Mucosa of rectum (tissue), 2 donors: ENCODE data around the gene DCAF17.
"Not testable (repeated sequence)": the region's sequence is repeated elsewhere in the genome, so short reads cannot be mapped to it uniquely, and the experiment has no call there.

Experiments
- H3K27ac ChIP-seq, 2 donors: one replicate each; pipeline ENCODE4 v1.7.0; 2013; ENCODE audit warnings: inconsistent platforms in 2 of 2, low read depth in 2 of 2, low read length in 2 of 2
- H3K27me3 ChIP-seq, 2 donors: one replicate each; pipeline ENCODE4 v1.7.0; 2013; ENCODE audit warnings: low read length in 2 of 2; ENCODE audit not compliant: control insufficient read depth in 2 of 2, insufficient read depth in 2 of 2
- H3K36me3 ChIP-seq, 2 donors: one replicate each; pipeline ENCODE4 v1.7.0; 2013; ENCODE audit warnings: low read length in 2 of 2; ENCODE audit not compliant: control insufficient read depth in 2 of 2, insufficient read depth in 2 of 2
- H3K4me1 ChIP-seq, 2 donors: one replicate each; pipeline ENCODE4 v1.7.0; 2013; ENCODE audit warnings: low read length in 2 of 2, mild to moderate bottlenecking in 1 of 2; ENCODE audit not compliant: control insufficient read depth in 2 of 2, insufficient read depth in 2 of 2
- H3K4me3 ChIP-seq, 2 donors: one replicate each; pipeline ENCODE4 v1.7.0; 2013; ENCODE audit warnings: low read length in 2 of 2
- H3K9ac ChIP-seq, 2 donors: one replicate each; pipeline ENCODE4 v1.7.0; 2013; ENCODE audit warnings: low read length in 2 of 2, low read depth in 1 of 2, mild to moderate bottlenecking in 1 of 2
- H3K9me3 ChIP-seq, 2 donors: one replicate each; pipeline ENCODE4 v1.7.0; 2013; ENCODE audit warnings: low read length in 2 of 2; ENCODE audit not compliant: control insufficient read depth in 2 of 2
- donor health status: healthy.
- donor health status: Normal muscosa, but diverticular disease.

DCAF17 gene

GRCh38 chr2:171482308-171482707, 48.3 kb downstream of the DCAF17 start:
- H3K36me3 ChIP-seq: peaks cover 6 to 11% of the 10 kb centered on the region in 2 donors

GRCh38 chr2:171482877-171483276, 48.9 kb downstream of the DCAF17 start:
- Histone ChIP-seq H3K4me3 (no peak overlapping the region), H3K36me3 (peaks cover 6 to 11% of the 10 kb centered on the region in 2 donors)

More at GRCh38 chr2:171482308-171482707, 48.3 kb downstream of the DCAF17 start:
- H3K4me3 ChIP-seq: no peak overlapping the region
- no peaks in the 10 kb centered on the region for H3K27me3 ChIP-seq
- H3K4me1 ChIP-seq: no peaks in the 10 kb centered on the region
- H3K27ac ChIP-seq: no peak overlapping the region
- no peaks in the 10 kb centered on the region for H3K9me3 ChIP-seq
- no peak overlapping the region for H3K9ac ChIP-seq

GRCh38 chr2:171483793-171484192, 49.8 kb downstream of the DCAF17 start:
- peaks cover 0 to 6% of the 10 kb centered on the region in 2 donors for H3K4me1 ChIP-seq
- H3K27me3 ChIP-seq: no peaks in the 10 kb centered on the region
- no peak overlapping the region for H3K27ac ChIP-seq
- no peak overlapping the region for H3K4me3 ChIP-seq
- no peaks in the 10 kb centered on the region for H3K9me3 ChIP-seq
- no peak overlapping the region for H3K9ac ChIP-seq
- peaks cover 6 to 11% of the 10 kb centered on the region in 2 donors for H3K36me3 ChIP-seq

More at GRCh38 chr2:171482877-171483276, 48.9 kb downstream of the DCAF17 start:
- Histone ChIP-seq H3K9ac (no peak overlapping the region), H3K4me1 (no peaks in the 10 kb centered on the region), H3K27me3 (no peaks in the 10 kb centered on the region), H3K9me3 (no peaks in the 10 kb centered on the region), H3K27ac (no peak overlapping the region)

GRCh38 chr2:171485116-171485515, 51.1 kb downstream of the DCAF17 start:
- Histone ChIP-seq H3K9ac (no peak overlapping the region), H3K4me3 (no peak overlapping the region), H3K36me3 (peaks cover 6 to 8% of the 10 kb centered on the region in 2 donors), H3K9me3 (no peaks in the 10 kb centered on the region), H3K27ac (no peak overlapping the region), H3K4me1 (peaks cover 0 to 8% of the 10 kb centered on the region in 2 donors), H3K27me3 (no peaks in the 10 kb centered on the region)

GRCh38 chr2:171487201-171487600, 53.2 kb downstream of the DCAF17 start:
- H3K9me3 ChIP-seq: no peaks in the 10 kb centered on the region
- no peaks in the 10 kb centered on the region for H3K27me3 ChIP-seq
- H3K36me3 ChIP-seq: peaks cover 0 to 2% of the 10 kb centered on the region in 2 donors
- no peak overlapping the region for H3K27ac ChIP-seq
- H3K9ac ChIP-seq: no peak overlapping the region
- H3K4me3 ChIP-seq: no peak overlapping the region
- peaks cover 0 to 19% of the 10 kb centered on the region in 2 donors for H3K4me1 ChIP-seq

GRCh38 chr2:171487803-171488259, 53.8 kb downstream of the DCAF17 start:
- Histone ChIP-seq H3K36me3 (peaks cover 0 to under 1% of the 10 kb centered on the region in 2 donors), H3K9me3 (no peaks in the 10 kb centered on the region), H3K9ac (no peak overlapping the region), H3K4me1 (peaks cover 0 to 19% of the 10 kb centered on the region in 2 donors), H3K27ac (peak overlapping the region in 1 of 2 donors; percentile 19), H3K4me3 (no peak overlapping the region), H3K27me3 (no peaks in the 10 kb centered on the region)

GRCh38 chr2:171490577-171490976, 56.6 kb downstream of the DCAF17 start:
- Histone ChIP-seq H3K9me3 (no peaks in the 10 kb centered on the region), H3K27ac (peak overlapping the region; percentile 35 to 40), H3K4me3 (no peak overlapping the region), H3K36me3 (no peaks in the 10 kb centered on the region), H3K27me3 (no peaks in the 10 kb centered on the region), H3K9ac (no peak overlapping the region), H3K4me1 (peaks cover 0 to 19% of the 10 kb centered on the region in 2 donors)

- no peaks in the 10 kb centered on the region for H3K36me3 ChIP-seq
- peak overlapping the region in 1 of 2 donors; percentile 35 for H3K27ac ChIP-seq
- no peak overlapping the region for H3K4me3 ChIP-seq
- peaks cover 0 to 19% of the 10 kb centered on the region in 2 donors for H3K4me1 ChIP-seq
- H3K9me3 ChIP-seq: no peaks in the 10 kb centered on the region
- H3K9ac ChIP-seq: no peak overlapping the region
- H3K27me3 ChIP-seq: no peaks in the 10 kb centered on the region
Measured at GRCh38 chr2:171491292-171491691, 57.3 kb downstream of the DCAF17 start.

- H3K27ac ChIP-seq: no peak overlapping the region
- no peaks in the 10 kb centered on the region for H3K36me3 ChIP-seq
- no peaks in the 10 kb centered on the region for H3K9me3 ChIP-seq
- no peaks in the 10 kb centered on the region for H3K27me3 ChIP-seq
- peaks cover 0 to 19% of the 10 kb centered on the region in 2 donors for H3K4me1 ChIP-seq
- H3K9ac ChIP-seq: no peak overlapping the region
- no peak overlapping the region for H3K4me3 ChIP-seq
Measured at GRCh38 chr2:171492664-171493063, 58.6 kb downstream of the DCAF17 start.

GRCh38 chr2:171497664-171498063, 63.6 kb downstream of the DCAF17 start:
- H3K36me3 ChIP-seq, H3K9me3 ChIP-seq, H3K9ac ChIP-seq, H3K27ac ChIP-seq, H3K4me3 ChIP-seq, H3K4me1 ChIP-seq, H3K27me3 ChIP-seq: not testable (repeated sequence)

GRCh38 chr2:171505374-171505773, 71.3 kb downstream of the DCAF17 start:
- no peaks in the 10 kb centered on the region for H3K4me1 ChIP-seq
- no peak overlapping the region for H3K9ac ChIP-seq
- H3K27me3 ChIP-seq: no peaks in the 10 kb centered on the region
- H3K4me3 ChIP-seq: no peak overlapping the region
- H3K27ac ChIP-seq: no peak overlapping the region
- no peaks in the 10 kb centered on the region for H3K9me3 ChIP-seq
- no peaks in the 10 kb centered on the region for H3K36me3 ChIP-seq
